HL-60/S4 (cell line): ENCODE data around the gene FBRS.
"Not testable (repeated sequence)": the region's sequence is repeated elsewhere in the genome, so short reads cannot be mapped to it uniquely, and the experiment has no call there.

Experiments used
- in situ Hi-C: fragments of 300-500 bp; cut with MboI; formaldehyde crosslinking; loops from 2 replicates; pipeline ENCODE4 v1.14.3; 2022; ENCODE audit warnings: low sequenced_read_pairs

Gene FBRS

GRCh38 chr16:30697264-30698138 is 39.3 kb downstream of the FBRS start:
- in situ Hi-C loops: no loop called here

GRCh38 chr16:30698139-30698815 is 40.0 kb downstream of the FBRS start:
- in situ Hi-C loops: no loop called here

- in situ Hi-C loops: no loop called here
Measured at GRCh38 chr16:30698816-30699614, 40.8 kb downstream of the FBRS start, which contains the start of gene SRCAP. Gene SRCAP, plus strand, starts transcription at chr16:30699171. Its CDS starts 1,654 bp downstream, at chr16:30700825.

- in situ Hi-C loops: no loop called here
Measured at GRCh38 chr16:30699615-30700099, 41.4 kb downstream of the FBRS start.

- in situ Hi-C loops: no loop called here
Measured at GRCh38 chr16:30700491-30700890, 42.3 kb downstream of the FBRS start.

- in situ Hi-C loops: no loop called here
Measured at GRCh38 chr16:30700971-30701370, 42.7 kb downstream of the FBRS start.

- in situ Hi-C loops: not testable (repeated sequence)
Measured at GRCh38 chr16:30703071-30703470, 44.8 kb downstream of the FBRS start.

GRCh38 chr16:30703971-30704370 is 45.7 kb downstream of the FBRS start:
- in situ Hi-C loops: no loop called here

GRCh38 chr16:30706046-30706445 is 47.8 kb downstream of the FBRS start:
- in situ Hi-C loops: no loop called here

GRCh38 chr16:30710971-30711370 is 52.7 kb downstream of the FBRS start:
- in situ Hi-C loops: no loop called here

- in situ Hi-C loops: no loop called here
Measured at GRCh38 chr16:30711712-30712111, 53.5 kb downstream of the FBRS start.

GRCh38 chr16:30715750-30716445 is 57.7 kb downstream of the FBRS start:
- in situ Hi-C loops: no loop called here

- in situ Hi-C loops: no loop called here
Measured at GRCh38 chr16:30720086-30720485, 61.9 kb downstream of the FBRS start.
